ENCODE results near the gene TRIP13.
A peak's percentile ranks its signal among the peaks of the same experiment; 100 is the strongest.

TRIP13 gene

DNA sequence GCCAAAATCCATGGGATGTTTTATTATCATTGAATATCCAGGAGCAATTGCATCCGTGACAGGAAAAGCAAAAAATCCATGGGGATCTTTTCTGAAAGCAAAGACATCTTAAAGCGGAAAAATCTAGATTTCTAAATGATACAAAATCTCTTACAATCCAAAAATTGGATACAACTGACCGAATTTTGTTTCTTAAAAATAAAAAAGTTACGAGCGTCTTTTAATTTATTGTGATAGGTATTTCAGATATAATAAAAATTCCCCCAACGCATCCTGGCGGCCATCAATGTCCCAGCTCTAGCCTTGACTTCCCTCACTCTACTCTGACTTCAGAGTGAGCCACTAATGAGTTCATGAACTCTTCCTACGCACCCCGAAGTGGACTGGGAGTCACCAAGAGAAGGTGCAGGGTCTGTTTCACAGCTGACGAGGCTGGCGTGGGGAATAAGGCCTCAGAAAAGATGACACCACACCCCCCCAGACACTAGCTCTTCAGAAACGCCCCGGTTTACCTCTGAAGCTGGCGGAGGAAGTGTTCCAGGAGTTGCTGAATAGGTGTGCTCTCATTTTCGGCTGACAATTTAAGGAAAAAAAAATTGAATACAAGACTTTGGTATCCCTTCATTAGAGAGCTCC, 3.5 kb upstream of the TRIP13 start:
- no peak for DNase-seq
- no peak overlapping the region for H3K27ac ChIP-seq (ENCODE audit: low read length)
- H4K20me1 ChIP-seq (ENCODE audit: insufficient read depth, low read length): no peaks in the 10 kb centered on the region
- no peaks in the 10 kb centered on the region for H3K9me2 ChIP-seq (replicated peaks; ENCODE audit: insufficient read depth, low read length)
- no peak overlapping the region for H3K4me3 ChIP-seq (ENCODE audit: low read length)
- no peak overlapping the region for H2AFZ ChIP-seq (ENCODE audit: low read length)
- peaks cover 96% of the 10 kb centered on the region for H3K79me2 ChIP-seq (ENCODE audit: low read length)
- H3K36me3 ChIP-seq (replicated peaks; ENCODE audit: insufficient read depth, low read length): peaks cover 30% of the 10 kb centered on the region
- 0 out of 2 replicates have a peak, but pooled peaks cover 5% of the 10 kb centered on the region for H3F3A ChIP-seq (ENCODE audit: insufficient read depth, low read length)
- H3K27me3 ChIP-seq (replicated peaks; ENCODE audit: insufficient read depth, low read length): no peaks in the 10 kb centered on the region
- peaks cover 13% of the 10 kb centered on the region; the same call in 1 of the 2 replicates for H3K4me1 ChIP-seq (ENCODE audit: low read length)
- H3K9me3 ChIP-seq (replicated peaks; ENCODE audit: insufficient read depth, low read length): no peaks in the 10 kb centered on the region
- no peak overlapping the region for H3K9ac ChIP-seq (ENCODE audit: low read length)
- H3K4me2 ChIP-seq (ENCODE audit: low read depth, low read length): no peak overlapping the region
- TF ChIP-seq EZH2 (optimal IDR thresholded peaks at IDR 0.05; ENCODE audit: low read depth, low read length) (no peak), EZH2phosphoT487 (IDR thresholded peaks at IDR 0.05; ENCODE audit: low read length) (no peak)
- TF ChIP-seq, protein P1, sequence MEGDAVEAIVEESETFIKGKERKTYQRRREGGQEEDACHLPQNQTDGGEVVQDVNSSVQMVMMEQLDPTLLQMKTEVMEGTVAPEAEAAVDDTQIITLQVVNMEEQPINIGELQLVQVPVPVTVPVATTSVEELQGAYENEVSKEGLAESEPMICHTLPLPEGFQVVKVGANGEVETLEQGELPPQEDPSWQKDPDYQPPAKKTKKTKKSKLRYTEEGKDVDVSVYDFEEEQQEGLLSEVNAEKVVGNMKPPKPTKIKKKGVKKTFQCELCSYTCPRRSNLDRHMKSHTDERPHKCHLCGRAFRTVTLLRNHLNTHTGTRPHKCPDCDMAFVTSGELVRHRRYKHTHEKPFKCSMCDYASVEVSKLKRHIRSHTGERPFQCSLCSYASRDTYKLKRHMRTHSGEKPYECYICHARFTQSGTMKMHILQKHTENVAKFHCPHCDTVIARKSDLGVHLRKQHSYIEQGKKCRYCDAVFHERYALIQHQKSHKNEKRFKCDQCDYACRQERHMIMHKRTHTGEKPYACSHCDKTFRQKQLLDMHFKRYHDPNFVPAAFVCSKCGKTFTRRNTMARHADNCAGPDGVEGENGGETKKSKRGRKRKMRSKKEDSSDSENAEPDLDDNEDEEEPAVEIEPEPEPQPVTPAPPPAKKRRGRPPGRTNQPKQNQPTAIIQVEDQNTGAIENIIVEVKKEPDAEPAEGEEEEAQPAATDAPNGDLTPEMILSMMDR (IDR thresholded peaks at IDR 0.05; ENCODE audit: low read length): no peak

DNA sequence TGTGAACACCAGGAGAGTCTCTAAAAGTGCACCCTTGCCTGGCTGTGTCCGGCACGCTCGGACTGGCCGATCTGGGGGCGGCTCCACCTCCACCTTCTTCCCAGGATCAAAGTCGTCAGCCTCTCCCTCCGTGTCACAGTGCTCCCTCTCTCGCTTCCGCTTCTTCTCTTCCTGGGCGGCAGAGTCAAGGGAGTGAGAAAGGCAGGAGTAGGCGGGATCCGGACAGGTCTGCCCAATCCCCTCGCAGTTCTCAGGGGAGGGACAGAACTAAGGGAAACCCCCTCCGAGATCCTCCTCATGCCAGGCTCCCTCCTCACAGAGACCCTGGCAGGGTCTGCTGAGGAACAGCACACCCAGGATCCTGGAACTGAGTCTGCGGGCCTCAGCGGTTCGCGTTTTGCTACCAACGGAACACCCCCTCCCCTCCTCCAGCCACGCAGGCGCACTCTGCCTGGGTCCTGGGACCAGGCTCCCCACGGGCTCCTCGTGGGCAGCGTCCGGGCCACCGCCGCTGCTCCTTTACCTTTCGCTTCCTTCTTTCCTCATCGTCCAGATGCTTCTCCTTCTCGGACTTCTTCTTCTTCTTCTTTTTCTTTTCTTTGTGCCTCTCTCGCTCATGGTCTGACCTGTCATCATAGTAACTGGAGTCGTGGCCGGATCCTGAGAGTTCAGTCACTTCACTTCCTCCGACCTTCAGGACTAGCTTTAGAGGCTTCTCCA, 1.4 kb upstream of the TRIP13 start:
- Histone ChIP-seq H3K36me3 (replicated peaks; ENCODE audit: insufficient read depth, low read length) (peaks cover 35% of the 10 kb centered on the region), H3K9ac (ENCODE audit: low read length) (peak overlapping the region; percentile 92)

DNA sequence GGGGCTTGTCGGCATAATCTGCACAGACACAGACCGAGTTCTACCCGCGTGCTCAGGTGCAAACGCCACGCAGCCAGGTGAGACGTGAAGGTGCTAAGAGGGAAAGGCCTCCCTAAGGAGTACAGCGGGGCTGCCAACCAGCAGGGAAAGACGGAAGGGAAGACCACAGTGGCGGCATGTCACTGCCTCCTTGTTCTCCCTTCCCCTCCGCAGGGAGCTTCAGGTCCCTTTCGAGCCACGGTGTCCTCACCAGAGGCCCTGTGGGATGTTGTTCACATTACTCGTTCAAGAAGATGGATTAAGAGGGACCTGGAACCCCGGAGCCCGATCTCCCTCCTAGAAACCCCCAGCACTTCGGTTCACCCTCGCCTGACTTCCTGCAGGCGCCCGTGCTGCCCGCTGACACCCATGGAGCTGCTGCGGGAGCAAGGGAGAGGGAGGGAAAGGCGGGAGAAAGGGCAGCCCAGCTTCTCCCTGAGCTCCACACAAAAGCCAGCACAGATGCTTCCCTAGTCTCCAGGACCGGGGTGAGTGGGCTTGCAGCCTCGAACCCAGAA, 769 bp upstream of the TRIP13 start:
- DNase-seq: peak; percentile 11
- Histone ChIP-seq H3K27me3 (replicated peaks; ENCODE audit: insufficient read depth, low read length) (no peaks in the 10 kb centered on the region), H3K4me1 (ENCODE audit: low read length) (peaks cover 26% of the 10 kb centered on the region; the same call in 1 of the 2 replicates), H3K4me3 (ENCODE audit: low read length) (peak overlapping the region; percentile 96), H3K9me3 (replicated peaks; ENCODE audit: insufficient read depth, low read length) (no peaks in the 10 kb centered on the region), H3K9me2 (replicated peaks; ENCODE audit: insufficient read depth, low read length) (no peaks in the 10 kb centered on the region), H3K4me2 (ENCODE audit: low read depth, low read length) (peak overlapping the region; percentile 97), H4K20me1 (ENCODE audit: insufficient read depth, low read length) (no peaks in the 10 kb centered on the region), H3K9ac (ENCODE audit: low read length) (peak overlapping the region; percentile 92), H2AFZ (ENCODE audit: low read length) (peak overlapping the region; percentile 65; the same call in 1 of the 2 replicates), H3F3A (ENCODE audit: insufficient read depth, low read length) (0 out of 2 replicates have a peak, but pooled peaks cover 5% of the 10 kb centered on the region), H3K36me3 (replicated peaks; ENCODE audit: insufficient read depth, low read length) (peaks cover 38% of the 10 kb centered on the region), H3K79me2 (ENCODE audit: low read length) (peaks cover 97% of the 10 kb centered on the region), H3K27ac (ENCODE audit: low read length) (peak overlapping the region; percentile 36; the same call in 1 of the 2 replicates)
- TF ChIP-seq EZH2 (optimal IDR thresholded peaks at IDR 0.05; ENCODE audit: low read depth, low read length): no peak
- TF ChIP-seq, protein P1 (IDR thresholded peaks at IDR 0.05; ENCODE audit: low read length): no peak
- no peak for TF ChIP-seq EZH2phosphoT487 (IDR thresholded peaks at IDR 0.05; ENCODE audit: low read length)

More for the DNA sequence above, 1.4 kb upstream of the TRIP13 start:
- TF ChIP-seq EZH2 (optimal IDR thresholded peaks at IDR 0.05; ENCODE audit: low read depth, low read length): no peak
- TF ChIP-seq, protein P1 (IDR thresholded peaks at IDR 0.05; ENCODE audit: low read length): no peak
- no peak for TF ChIP-seq EZH2phosphoT487 (IDR thresholded peaks at IDR 0.05; ENCODE audit: low read length)
- Histone ChIP-seq H3K4me3 (ENCODE audit: low read length) (peak overlapping the region; percentile 96), H3F3A (ENCODE audit: insufficient read depth, low read length) (0 out of 2 replicates have a peak, but pooled peaks cover 5% of the 10 kb centered on the region), H2AFZ (ENCODE audit: low read length) (no peak overlapping the region), H3K27me3 (replicated peaks; ENCODE audit: insufficient read depth, low read length) (no peaks in the 10 kb centered on the region), H3K9me2 (replicated peaks; ENCODE audit: insufficient read depth, low read length) (no peaks in the 10 kb centered on the region), H3K9me3 (replicated peaks; ENCODE audit: insufficient read depth, low read length) (no peaks in the 10 kb centered on the region), H3K27ac (ENCODE audit: low read length) (no peak overlapping the region), H4K20me1 (ENCODE audit: insufficient read depth, low read length) (no peaks in the 10 kb centered on the region), H3K4me2 (ENCODE audit: low read depth, low read length) (peak overlapping the region; percentile 97), H3K4me1 (ENCODE audit: low read length) (peaks cover 26% of the 10 kb centered on the region; the same call in 1 of the 2 replicates), H3K79me2 (ENCODE audit: low read length) (peaks cover 96% of the 10 kb centered on the region)
- DNase-seq: no peak

Data from MM.1S (cell line).